ENCODE data around the gene C2orf69. TPM values are rescaled to one million over a fixed set of nuclear protein-coding genes. Genes with fewer than 3 reads are reported as not detected.

The C2orf69 gene
- total and polyA plus RNA-seq, 4 donors, result 4.5 to 11.1 (median 6.8) TPM

GRCh38 chr2:199966976-199967375, 55.9 kb downstream of the C2orf69 start:
- Histone ChIP-seq H3K27me3 (ENCODE audit: control insufficient read depth in 3 of 3, insufficient read depth in 3 of 3, low read length in 2 of 3) (no peaks in the 10 kb centered on the region), H3K36me3 (ENCODE audit: control insufficient read depth in 4 of 4, insufficient read depth in 4 of 4, low read length in 4 of 4) (peaks cover 2 to 18% (median 13%) of the 10 kb centered on the region in 4 donors), H3K9me3 (ENCODE audit: control insufficient read depth in 4 of 4, insufficient read depth in 3 of 4, low read length in 3 of 4) (no peaks in the 10 kb centered on the region), H3K9ac (ENCODE audit: insufficient read depth in 1 of 2, low read length in 2 of 2) (peak overlapping the region in 1 of 2 donors; percentile 56), H3K27ac (ENCODE audit: low read depth in 1 of 2, low read length in 1 of 2) (no peak overlapping the region), H3K4me1 (ENCODE audit: control insufficient read depth in 5 of 5, insufficient read depth in 5 of 5, low read length in 5 of 5) (peaks cover 0 to 18% (median 0%) of the 10 kb centered on the region in 5 donors), H3K4me3 (no peak overlapping the region)
- DNase-seq, result peak in 2 of 3 donors; percentile 80 to 91
- ATAC-seq (ENCODE audit: insufficient read depth, low FRiP score), result no peak
- no peak for TF ChIP-seq CTCF (IDR thresholded peaks at IDR 0.05; ENCODE audit: control extremely low read depth, extremely low read depth)
- WGBS, 2 donors, result 90 to 93% methylated on average over 1 of the region's 1 CpG

- WGBS, 2 donors, result 93 to 94% methylated on average over 1 of the region's 1 CpG
- Histone ChIP-seq H3K9me3 (ENCODE audit: control insufficient read depth in 4 of 4, insufficient read depth in 3 of 4, low read length in 3 of 4) (no peaks in the 10 kb centered on the region), H3K9ac (ENCODE audit: insufficient read depth in 1 of 2, low read length in 2 of 2) (no peak overlapping the region), H3K27me3 (ENCODE audit: control insufficient read depth in 3 of 3, insufficient read depth in 3 of 3, low read length in 2 of 3) (no peaks in the 10 kb centered on the region), H3K4me1 (ENCODE audit: control insufficient read depth in 5 of 5, insufficient read depth in 5 of 5, low read length in 5 of 5) (peaks cover 0 to 18% (median 0%) of the 10 kb centered on the region in 5 donors), H3K4me3 (no peak overlapping the region), H3K36me3 (ENCODE audit: control insufficient read depth in 4 of 4, insufficient read depth in 4 of 4, low read length in 4 of 4) (peaks cover 2 to 12% (median 7%) of the 10 kb centered on the region in 4 donors), H3K27ac (ENCODE audit: low read depth in 1 of 2, low read length in 1 of 2) (no peak overlapping the region)
- no peak for ATAC-seq (ENCODE audit: insufficient read depth, low FRiP score)
- DNase-seq, result no peak
- TF ChIP-seq CTCF (IDR thresholded peaks at IDR 0.05; ENCODE audit: control extremely low read depth, extremely low read depth), result no peak
These were observed 57.0 kb downstream of the C2orf69 start for GRCh38 chr2:199968126-199968525.

- ATAC-seq (ENCODE audit: insufficient read depth, low FRiP score), result no peak
- peak overlapping the region in 1 of 2 donors; percentile 56 for H3K27ac ChIP-seq (ENCODE audit: low read depth in 1 of 2, low read length in 1 of 2)
These were observed 61.1 kb downstream of the C2orf69 start for GRCh38 chr2:199972088-199972626.

More at GRCh38 chr2:199972088-199972626, 61.1 kb downstream of the C2orf69 start:
- Histone ChIP-seq H3K9me3 (ENCODE audit: control insufficient read depth in 4 of 4, insufficient read depth in 3 of 4, low read length in 3 of 4) (no peaks in the 10 kb centered on the region), H3K27me3 (ENCODE audit: control insufficient read depth in 3 of 3, insufficient read depth in 3 of 3, low read length in 2 of 3) (no peaks in the 10 kb centered on the region), H3K4me1 (ENCODE audit: control insufficient read depth in 5 of 5, insufficient read depth in 5 of 5, low read length in 5 of 5) (peaks cover 0 to 5% (median 0%) of the 10 kb centered on the region in 5 donors), H3K9ac (ENCODE audit: insufficient read depth in 1 of 2, low read length in 2 of 2) (no peak overlapping the region), H3K36me3 (ENCODE audit: control insufficient read depth in 4 of 4, insufficient read depth in 4 of 4, low read length in 4 of 4) (peaks cover 0 to 4% (median 0%) of the 10 kb centered on the region in 4 donors), H3K4me3 (no peak overlapping the region)
- 91 to 94% methylated on average over 6 of the region's 6 CpGs for WGBS, 2 donors
- no peak for DNase-seq
- no peak for TF ChIP-seq CTCF (IDR thresholded peaks at IDR 0.05; ENCODE audit: control extremely low read depth, extremely low read depth)
